IMR-90 (cell line): ENCODE results near the gene IL1F10. TPM values are rescaled to one million over a fixed set of nuclear protein-coding genes. Genes with fewer than 3 reads are reported as not detected.

Experiments used
- ATAC-seq: fragments of 200-7000 bp; cut with Tn5 transposase; 2 replicates; pipeline ENCODE4 v1.9.1; 2020; ENCODE audit warnings: low read depth, mild to moderate bottlenecking, moderate library complexity
- BruUV-seq: library from RNA; stranded (reverse); fragments of 400-500 nt; replicated peaks from 2 replicates; lab custom pipeline; 2021; lab: Mats Ljungman, UMichigan
- CTCF ChIA-PET: fragments of 300-600 bp; formaldehyde crosslinking; extraction: SDS; loops from one replicate; lab custom pipeline; 2021; ENCODE audit warnings: antibody characterized with exemption; lab: Yijun Ruan, JAX
- POLR2A ChIA-PET: fragments of 300-600 bp; sonication (Branson Sonifier 250); formaldehyde crosslinking; loops from one replicate; lab custom pipeline; 2022; ENCODE audit warnings: antibody characterized with exemption; ENCODE audit not compliant: unreplicated experiment; lab: Charles Lee
- DNase-seq: peaks from one replicate; pipeline ENCODE4 v3.0.0; 2013
- H2AFZ ChIP-seq: replicated peaks from 2 replicates; pipeline ENCODE3; 2013; ENCODE audit warnings: low read length, mild to moderate bottlenecking; ENCODE audit not compliant: poor library complexity
- H2AK5ac ChIP-seq: 2 replicates; pipeline ENCODE4 v1.6.1; 2013; ENCODE audit warnings: low read depth, low read length, inconsistent platforms
- H2AK9ac ChIP-seq: replicated peaks from 2 replicates; pipeline ENCODE3; 2013; ENCODE audit warnings: mild to moderate bottlenecking, low read depth, low read length, moderate library complexity; ENCODE audit not compliant: poor library complexity
- H2BK120ac ChIP-seq: 2 replicates; pipeline ENCODE4 v1.6.1; 2013; ENCODE audit warnings: low read depth, low read length, inconsistent platforms
- H2BK15ac ChIP-seq: 3 replicates; pipeline ENCODE4 v1.6.1; 2013; ENCODE audit warnings: low read depth, low read length, inconsistent platforms
- H2BK20ac ChIP-seq: 2 replicates; pipeline ENCODE4 v1.6.1; 2013; ENCODE audit warnings: low read depth, mild to moderate bottlenecking, inconsistent platforms, low read length, moderate library complexity
- H2BK5ac ChIP-seq: 2 replicates; pipeline ENCODE4 v1.6.1; 2013; ENCODE audit warnings: mild to moderate bottlenecking, low read depth, low read length, inconsistent platforms; ENCODE audit not compliant: poor library complexity, severe bottlenecking
- H3K14ac ChIP-seq: replicated peaks from 2 replicates; pipeline ENCODE4 v1.6.1; 2013; ENCODE audit warnings: low read depth, low read length, inconsistent platforms
- H3K18ac ChIP-seq: 2 replicates; pipeline ENCODE4 v1.6.1; 2013; ENCODE audit warnings: low read depth, low read length, control low read depth
- H3K23ac ChIP-seq: 2 replicates; pipeline ENCODE4 v1.6.1; 2013; ENCODE audit warnings: low read depth, low read length, inconsistent platforms
- H3K27ac ChIP-seq: 2 replicates; pipeline ENCODE4 v1.5.1; 2013; ENCODE audit warnings: mild to moderate bottlenecking, control low read depth, low read length; ENCODE audit not compliant: insufficient read depth
- H3K27me3 ChIP-seq: 2 replicates; pipeline ENCODE4 v1.6.1; 2013; ENCODE audit warnings: low read length; ENCODE audit not compliant: control insufficient read depth, insufficient read depth
- H3K36me3 ChIP-seq: 2 replicates; pipeline ENCODE4 v1.6.1; 2013; ENCODE audit warnings: low read length, mixed read lengths; ENCODE audit not compliant: control insufficient read depth, insufficient read depth
- H3K4ac ChIP-seq: 2 replicates; pipeline ENCODE4 v1.6.1; 2013; ENCODE audit warnings: low read depth, low read length, inconsistent platforms
- H3K4me1 ChIP-seq: 2 replicates; pipeline ENCODE4 v1.6.1; 2013; ENCODE audit warnings: low read length, mixed read lengths; ENCODE audit not compliant: control insufficient read depth, insufficient read depth
- H3K4me2 ChIP-seq: 2 replicates; pipeline ENCODE4 v1.6.1; 2013; ENCODE audit warnings: low read depth, mild to moderate bottlenecking, control low read depth, low read length, moderate library complexity
- H3K4me3 ChIP-seq: 2 replicates; pipeline ENCODE4 v1.5.1; 2013; ENCODE audit warnings: low read depth, mild to moderate bottlenecking, control low read depth, low read length, moderate library complexity; ENCODE audit not compliant: insufficient read depth
- H3K56ac ChIP-seq: 2 replicates; pipeline ENCODE4 v1.6.1; 2013; ENCODE audit warnings: low read length, inconsistent platforms; ENCODE audit not compliant: insufficient read depth; ENCODE audit errors: extremely low read depth
- H3K79me1 ChIP-seq, 2 experiments: 2 replicates each; pipeline ENCODE4 v1.6.1; 2013; ENCODE audit warnings: low read length in 2 of 2, inconsistent platforms in 1 of 2, low read depth in 1 of 2
- H3K9ac ChIP-seq: 2 replicates; pipeline ENCODE4 v1.6.1; 2013; ENCODE audit warnings: low read depth, low read length, control low read depth
- H3K9me1 ChIP-seq: 2 replicates; pipeline ENCODE4 v1.6.1; 2013; ENCODE audit warnings: low read length, inconsistent platforms; ENCODE audit not compliant: insufficient read depth
- H3K9me3 ChIP-seq: 2 replicates; pipeline ENCODE4 v1.6.1; 2013; ENCODE audit warnings: low read length; ENCODE audit not compliant: control insufficient read depth, insufficient read depth
- H4K20me1 ChIP-seq: 2 replicates; pipeline ENCODE4 v1.6.1; 2013; ENCODE audit warnings: low read length, inconsistent platforms; ENCODE audit not compliant: insufficient read depth
- H4K5ac ChIP-seq: 2 replicates; pipeline ENCODE4 v1.6.1; 2013; ENCODE audit warnings: mild to moderate bottlenecking, low read depth, low read length, control low read depth
- H4K8ac ChIP-seq, 2 experiments: 2 replicates each; pipeline ENCODE4 v1.6.1; 2013; ENCODE audit warnings: low read depth in 2 of 2, low read length in 2 of 2, control low read depth in 1 of 2, inconsistent platforms in 1 of 2
- H4K91ac ChIP-seq: 2 replicates; pipeline ENCODE4 v1.6.1; 2013; ENCODE audit warnings: low read depth, low read length, inconsistent platforms; ENCODE audit not compliant: insufficient read depth
- CEBPB ChIP-seq: IDR thresholded peaks from 2 replicates; pipeline ENCODE4 v1.6.1; 2012; ENCODE audit warnings: low read depth, low read length, improper control_type of control experiment
- CHD1 ChIP-seq: IDR thresholded peaks from 2 replicates; pipeline ENCODE4 v1.6.1; 2012; ENCODE audit warnings: low read depth, low read length, improper control_type of control experiment
- ELK1 ChIP-seq: fragments of 150-350 bp; IDR thresholded peaks from 2 replicates; pipeline ENCODE4 v1.6.1; 2016; ENCODE audit warnings: low read depth, mild to moderate bottlenecking, low read length, moderate library complexity, borderline replicate concordance
- FOS ChIP-seq: fragments of 150-350 bp; IDR thresholded peaks from 2 replicates; pipeline ENCODE4 v1.6.1; 2016; ENCODE audit warnings: low read depth, low read length
- POLR2A ChIP-seq: IDR thresholded peaks from 2 replicates; pipeline ENCODE4 v1.6.1; 2012; ENCODE audit warnings: mild to moderate bottlenecking, low read depth, low read length
- RAD21 ChIP-seq: IDR thresholded peaks from 2 replicates; pipeline ENCODE4 v1.6.1; 2012; ENCODE audit warnings: low read length, improper control_type of control experiment
- RCOR1 ChIP-seq: IDR thresholded peaks from 2 replicates; pipeline ENCODE4 v1.6.1; 2012; ENCODE audit warnings: mild to moderate bottlenecking, low read length, improper control_type of control experiment; ENCODE audit not compliant: insufficient replicate concordance
- RFX5 ChIP-seq: IDR thresholded peaks from 2 replicates; pipeline ENCODE4 v1.8.0; 2012; ENCODE audit warnings: low read depth, mild to moderate bottlenecking, low read length, moderate library complexity
- WGBS, 2 experiments: methylation state at CpG; one replicate each; pipeline versions ENCODE4 v1.1.5 to v1.1.7; 2013; ENCODE audit warnings: missing lambda C conversion rate in 2 of 2; ENCODE audit not compliant: insufficient read length in 1 of 2; ENCODE audit errors: extremely low coverage in 2 of 2; 5-methylcytosine and 5-hydroxymethylcytosine counted together
- dilution Hi-C: fragments of 300-500 bp; cut with HindIII; formaldehyde crosslinking; loops from one replicate; pipeline ENCODE4 v1.14.3; 2018; ENCODE audit warnings: low sequenced_read_pairs; ENCODE audit not compliant: unreplicated experiment
- in situ Hi-C: fragments of 300-500 bp; cut with MboI; formaldehyde crosslinking; loops from 3 replicates; pipeline ENCODE4 v1.14.3; 2019; ENCODE audit warnings: low sequenced_read_pairs, inconsistent platforms, mixed read lengths
- intact Hi-C: fragments of 100-400 bp; cut with micrococcal nuclease; formaldehyde crosslinking; loops from 2 replicates; pipeline ENCODE4 v1.10.0; 2022
- polyA plus RNA-seq, 3 experiments: library from polyadenylated mRNA; depleted of rRNA; stranded (reverse); fragments of >200 nt; gene quantifications; 2 replicates each; pipeline ENCODE4 v1.2.3, GENCODE V29; 2012; ENCODE audit warnings: low replicate concordance in 1 of 3
- total RNA-seq: library from RNA; depleted of rRNA; stranded (reverse); fragments of >200 nt; gene quantifications from 2 replicates; pipeline ENCODE4 v1.2.3, GENCODE V29; 2012

The IL1F10 gene
- total and polyA plus RNA-seq, 2 of the 4 experiments (the other 2 are of a cell fraction), result not detected

GRCh38 chr2:113079131-113079530 lies 11.4 kb downstream of the IL1F10 start:
- Histone ChIP-seq H3K18ac (no peak overlapping the region), H3K56ac (no peak overlapping the region), H3K79me1 (no peaks in the 10 kb centered on the region), H3K9me3 (no peaks in the 10 kb centered on the region), H2AK5ac (no peak overlapping the region), H3K23ac (no peak overlapping the region), H3K27me3 (peaks cover 16% of the 10 kb centered on the region), H4K5ac (no peak overlapping the region), H3K4me3 (no peak overlapping the region), H3K27ac (no peak overlapping the region), H3K4ac (no peak overlapping the region), H3K14ac (no peak overlapping the region), H3K4me1 (no peaks in the 10 kb centered on the region), H4K8ac (no peak overlapping the region), H3K4me2 (no peak overlapping the region), H2AFZ (no peak overlapping the region), H3K9me1 (no peaks in the 10 kb centered on the region), H4K91ac (no peak overlapping the region), H2BK15ac (no peak overlapping the region), H2BK120ac (no peak overlapping the region), H2BK5ac (no peak overlapping the region), H3K9ac (no peak overlapping the region), H3K36me3 (no peaks in the 10 kb centered on the region), H4K20me1 (no peaks in the 10 kb centered on the region), H2AK9ac (no peak overlapping the region), H2BK20ac (no peak overlapping the region)
- no TSS peak for BruUV-seq
- dilution Hi-C loops, result no loop called here
- no peak for DNase-seq
- no peak for TF ChIP-seq RCOR1
- no peak for TF ChIP-seq ELK1
- TF ChIP-seq RFX5, result no peak
- TF ChIP-seq CHD1, result no peak
- TF ChIP-seq FOS, result no peak
- no peak for TF ChIP-seq CEBPB
- no peak for TF ChIP-seq RAD21
- TF ChIP-seq POLR2A, result no peak
- POLR2A ChIA-PET, result no interaction called here
- WGBS, 2 experiments, result 100% methylated on average over 1 of the region's 4 CpGs; no CpG with 5 or more reads in 1 of the 2 experiments
- in situ Hi-C loops, result no loop called here
- ATAC-seq, result no peak
- CTCF ChIA-PET, result no interaction called here
- intact Hi-C loops, result no loop called here
